DND-41 (cell line): ENCODE measurements around the gene GCFC2.

Source experiments
- ATAC-seq: fragments of 200-7000 bp; cut with Tn5 transposase; 3 replicates; pipeline ENCODE4 v1.9.1; 2021; ENCODE audit warnings: low read depth; ENCODE audit not compliant: insufficient read depth
- DNase-seq: peaks from one replicate; pipeline ENCODE4 v3.0.0-alpha.2; 2020
- H2AFZ ChIP-seq: 2 replicates; pipeline ENCODE4 v1.6.0; 2012; ENCODE audit warnings: low read depth, low read length
- H3K27ac ChIP-seq: 2 replicates; pipeline ENCODE4 v1.5.1; 2012; ENCODE audit warnings: low read length, inconsistent platforms
- H3K27me3 ChIP-seq: fragments of 200-600 bp; sonication (generic); 2 replicates; pipeline ENCODE4 v1.6.0; 2012; ENCODE audit warnings: low read length, mild to moderate bottlenecking, inconsistent platforms; ENCODE audit not compliant: insufficient read depth, poor library complexity
- H3K36me3 ChIP-seq: 2 replicates; pipeline ENCODE4 v1.5.1; 2012; ENCODE audit warnings: low read length, inconsistent platforms; ENCODE audit not compliant: insufficient read depth
- H3K4me1 ChIP-seq: 2 replicates; pipeline ENCODE4 v1.5.1; 2012; ENCODE audit warnings: mild to moderate bottlenecking, low read length; ENCODE audit not compliant: insufficient read depth
- H3K4me2 ChIP-seq: 2 replicates; pipeline ENCODE4 v1.6.0; 2012; ENCODE audit warnings: mild to moderate bottlenecking, moderate library complexity, low read length, inconsistent platforms; ENCODE audit not compliant: insufficient read depth
- H3K4me3 ChIP-seq, 2 experiments: fragments of 200-600 bp in 1 of 2; shearing (Covaris generic) in 1 of 2; 2 replicates each; pipeline ENCODE4 v1.5.1; 2012 to 2016; ENCODE audit warnings: inconsistent platforms in 2 of 2, low read length in 2 of 2, mild to moderate bottlenecking in 2 of 2, low read depth in 1 of 2, moderate library complexity in 1 of 2
- H3K79me2 ChIP-seq: 2 replicates; pipeline ENCODE4 v1.6.0; 2012; ENCODE audit warnings: low read length, inconsistent platforms; ENCODE audit not compliant: insufficient read depth
- H3K9ac ChIP-seq: 2 replicates; pipeline ENCODE4 v1.6.0; 2012; ENCODE audit warnings: low read depth, mild to moderate bottlenecking, inconsistent platforms, low read length, moderate library complexity
- H3K9me3 ChIP-seq: 2 replicates; pipeline ENCODE4 v1.5.1; 2012; ENCODE audit warnings: low read length, moderate library complexity, mild to moderate bottlenecking, inconsistent platforms; ENCODE audit not compliant: insufficient read depth, severe bottlenecking
- H4K20me1 ChIP-seq: 2 replicates; pipeline ENCODE4 v1.6.0; 2012; ENCODE audit warnings: low read length; ENCODE audit not compliant: insufficient read depth
- CTCF ChIP-seq: IDR thresholded peaks from 2 replicates; pipeline ENCODE4 v1.5.1; 2012; ENCODE audit warnings: borderline replicate concordance, low read length, moderate library complexity, mild to moderate bottlenecking; ENCODE audit not compliant: poor library complexity, severe bottlenecking; ENCODE audit errors: extremely low read depth
- EZH2 ChIP-seq: IDR thresholded peaks from 3 replicates; pipeline ENCODE4 v1.6.1; 2012; ENCODE audit warnings: borderline replicate concordance, low read depth, mild to moderate bottlenecking, moderate library complexity, low read length, inconsistent platforms; ENCODE audit not compliant: severe bottlenecking

Gene GCFC2

DNA sequence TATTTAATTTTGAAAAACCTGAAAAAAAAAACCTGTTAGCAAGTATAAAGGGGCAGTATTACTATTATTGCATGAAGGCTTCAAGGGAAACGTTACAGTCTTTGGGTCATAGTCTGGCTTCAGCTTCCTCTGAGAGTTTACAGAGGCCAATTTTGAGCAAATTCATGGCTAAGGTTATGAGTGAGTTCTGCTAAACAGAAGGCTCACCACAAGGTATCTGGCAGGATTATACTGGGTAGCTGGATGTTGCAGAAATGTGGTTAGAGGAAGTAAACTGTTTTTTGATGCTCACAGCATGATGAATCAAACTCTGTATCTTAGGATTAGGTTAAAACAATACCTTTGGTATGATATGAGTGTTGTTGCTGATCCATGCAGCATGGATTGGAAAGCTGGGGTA is 54.9 kb downstream of the GCFC2 start:
- Histone ChIP-seq H3K9me3 (no peaks in the 10 kb centered on the region), H3K36me3 (peaks cover 93% of the 10 kb centered on the region), H3K9ac (no peak overlapping the region), H3K4me3 (no peak overlapping the region), H2AFZ (no peak overlapping the region), H3K4me2 (no peak overlapping the region), H3K27ac (no peak overlapping the region), H4K20me1 (0 out of 2 replicates have a peak, but pooled peaks cover under 1% of the 10 kb centered on the region), H3K4me1 (no peaks in the 10 kb centered on the region; the same call in 1 of the 2 replicates), H3K27me3 (no peaks in the 10 kb centered on the region), H3K79me2 (peaks cover 5% of the 10 kb centered on the region)
- no peak for DNase-seq
- ATAC-seq: no peak; the same call in 2 of the 3 replicates
- TF ChIP-seq EZH2 (no peak), CTCF (no peak)

DNA sequence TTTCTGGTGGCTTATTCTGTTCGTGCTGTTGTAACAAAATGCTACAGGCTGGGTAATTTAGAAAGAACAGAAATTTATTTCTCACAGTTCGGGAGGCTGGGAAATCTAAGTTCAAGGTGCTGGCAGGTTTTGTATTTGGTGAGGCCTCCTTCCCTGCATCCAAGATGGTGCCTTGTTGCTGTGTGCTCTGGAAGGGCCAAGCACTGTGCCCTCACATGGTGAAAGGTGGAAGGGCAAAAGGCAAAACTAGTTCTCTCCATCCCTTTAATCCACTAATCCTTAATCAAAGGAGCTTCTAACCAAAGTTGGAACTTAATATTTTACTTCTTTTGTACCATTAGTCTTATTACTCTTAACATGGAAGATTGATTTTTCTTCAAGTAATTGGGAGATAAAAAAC is 56.7 kb downstream of the GCFC2 start:
- no peak overlapping the region for H3K27ac ChIP-seq
- no peaks in the 10 kb centered on the region for H3K9me3 ChIP-seq
- no peak overlapping the region for H3K4me2 ChIP-seq
- no peak overlapping the region for H2AFZ ChIP-seq
- no peak for DNase-seq
- no peak overlapping the region for H3K4me3 ChIP-seq
- H4K20me1 ChIP-seq: 0 out of 2 replicates have a peak, but pooled peaks cover 5% of the 10 kb centered on the region
- H3K27me3 ChIP-seq: no peaks in the 10 kb centered on the region
- H3K79me2 ChIP-seq: peaks cover 16% of the 10 kb centered on the region
- TF ChIP-seq EZH2: no peak
- no peak for TF ChIP-seq CTCF
- peaks cover 7% of the 10 kb centered on the region; the same call in 1 of the 2 replicates for H3K4me1 ChIP-seq
- ATAC-seq: no peak
- H3K9ac ChIP-seq: no peak overlapping the region
- peaks cover 93% of the 10 kb centered on the region for H3K36me3 ChIP-seq

DNA sequence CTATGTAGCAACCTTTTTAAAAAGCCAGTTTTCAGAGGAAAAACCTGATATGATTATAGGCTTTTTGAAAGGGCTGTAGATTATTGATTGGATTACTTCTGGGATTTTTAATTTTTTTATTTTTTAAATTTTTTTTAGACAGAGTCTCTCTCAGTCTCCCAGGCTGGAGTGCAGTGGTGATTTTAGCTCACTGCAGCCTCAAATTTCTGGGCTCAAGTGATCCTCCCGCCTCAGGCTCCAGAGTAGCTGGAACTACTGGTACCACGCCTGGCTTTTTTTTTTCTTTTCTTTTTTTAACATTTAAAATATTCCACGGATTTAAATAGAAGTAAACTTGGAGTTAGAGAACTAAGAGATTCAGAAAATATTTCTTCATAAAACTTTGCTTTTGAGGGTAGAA is 62.9 kb downstream of the GCFC2 start:
- Histone ChIP-seq H3K4me2 (peak overlapping the region; percentile 70), H3K36me3 (peaks cover 42% of the 10 kb centered on the region), H3K27me3 (no peaks in the 10 kb centered on the region), H3K4me1 (peaks cover 32% of the 10 kb centered on the region), H3K9ac (peak overlapping the region; percentile 79), H3K4me3 (peak overlapping the region; percentile 50 to 82), H2AFZ (no peak overlapping the region), H3K9me3 (peaks cover 7% of the 10 kb centered on the region), H3K27ac (no peak overlapping the region; the same call in 1 of the 2 replicates), H4K20me1 (0 out of 2 replicates have a peak, but pooled peaks cover 5% of the 10 kb centered on the region), H3K79me2 (peaks cover 40% of the 10 kb centered on the region)
- DNase-seq (no peak), ATAC-seq (no peak)
- TF ChIP-seq EZH2: no peak
- TF ChIP-seq CTCF: no peak
